Measurements from ENCODE around the gene HEATR1.

Gene HEATR1

GRCh38 chr1:236522937-236523703 is 81.2 kb downstream of the HEATR1 start:
- Histone ChIP-seq H3K4me1 (ENCODE audit: control insufficient read depth, insufficient read depth, low read length, poor library complexity, severe bottlenecking) (peaks cover 4% of the 10 kb centered on the region), H3K36me3 (ENCODE audit: control insufficient read depth, insufficient read depth, low read length) (peaks cover 11% of the 10 kb centered on the region), H3K27ac (ENCODE audit: low read depth, low read length, severe bottlenecking) (no peak overlapping the region), H3K4me3 (ENCODE audit: extremely low read depth, insufficient read depth, low read length, poor library complexity, severe bottlenecking) (peak overlapping the region; percentile 73), H3K9me3 (ENCODE audit: control insufficient read depth, low read length) (no peaks in the 10 kb centered on the region)
- 89 to 93% methylated on average over 19 to 25 of the region's 26 CpGs for WGBS, 2 experiments (ENCODE audit: insufficient coverage in 2 of 2)

GRCh38 chr1:236520445-236521005 is 83.8 kb downstream of the HEATR1 start:
- no peaks in the 10 kb centered on the region for H3K36me3 ChIP-seq (ENCODE audit: control insufficient read depth, insufficient read depth, low read length)
- no peak overlapping the region for H3K27ac ChIP-seq (ENCODE audit: low read depth, low read length, severe bottlenecking)
- no peaks in the 10 kb centered on the region for H3K4me1 ChIP-seq (ENCODE audit: control insufficient read depth, insufficient read depth, low read length, poor library complexity, severe bottlenecking)
- H3K4me3 ChIP-seq (ENCODE audit: extremely low read depth, insufficient read depth, low read length, poor library complexity, severe bottlenecking): no peak overlapping the region
- H3K9me3 ChIP-seq (ENCODE audit: control insufficient read depth, low read length): no peaks in the 10 kb centered on the region
- 92 to 93% methylated on average over 4 of the region's 4 CpGs for WGBS, 2 experiments (ENCODE audit: insufficient coverage in 2 of 2)

GRCh38 chr1:236518322-236518721 is 86.0 kb downstream of the HEATR1 start:
- no peak overlapping the region for H3K27ac ChIP-seq (ENCODE audit: low read depth, low read length, severe bottlenecking)
- 93 to 100% methylated on average over 2 to 4 of the region's 5 CpGs for WGBS, 2 experiments (ENCODE audit: insufficient coverage in 2 of 2)
- no peaks in the 10 kb centered on the region for H3K9me3 ChIP-seq (ENCODE audit: control insufficient read depth, low read length)
- no peaks in the 10 kb centered on the region for H3K4me1 ChIP-seq (ENCODE audit: control insufficient read depth, insufficient read depth, low read length, poor library complexity, severe bottlenecking)
- H3K4me3 ChIP-seq (ENCODE audit: extremely low read depth, insufficient read depth, low read length, poor library complexity, severe bottlenecking): no peak overlapping the region
- no peaks in the 10 kb centered on the region for H3K36me3 ChIP-seq (ENCODE audit: control insufficient read depth, insufficient read depth, low read length)

GRCh38 chr1:236516929-236517704 is 87.2 kb downstream of the HEATR1 start:
- WGBS, 2 experiments (ENCODE audit: insufficient coverage in 2 of 2): 50 to 80% methylated on average over 1 of the region's 8 CpGs
- H3K4me3 ChIP-seq (ENCODE audit: extremely low read depth, insufficient read depth, low read length, poor library complexity, severe bottlenecking): no peak overlapping the region

GRCh38 chr1:236515443-236515958 is 88.8 kb downstream of the HEATR1 start:
- no peaks in the 10 kb centered on the region for H3K36me3 ChIP-seq (ENCODE audit: control insufficient read depth, insufficient read depth, low read length)
- H3K27ac ChIP-seq (ENCODE audit: low read depth, low read length, severe bottlenecking): no peak overlapping the region
- no peak overlapping the region for H3K4me3 ChIP-seq (ENCODE audit: extremely low read depth, insufficient read depth, low read length, poor library complexity, severe bottlenecking)
- WGBS, 2 experiments (ENCODE audit: insufficient coverage in 2 of 2): 94 to 100% methylated on average over 2 of the region's 4 CpGs
- H3K4me1 ChIP-seq (ENCODE audit: control insufficient read depth, insufficient read depth, low read length, poor library complexity, severe bottlenecking): no peaks in the 10 kb centered on the region
- no peaks in the 10 kb centered on the region for H3K9me3 ChIP-seq (ENCODE audit: control insufficient read depth, low read length)

More at GRCh38 chr1:236516929-236517704, 87.2 kb downstream of the HEATR1 start:
- Histone ChIP-seq H3K27ac (ENCODE audit: low read depth, low read length, severe bottlenecking) (no peak overlapping the region), H3K36me3 (ENCODE audit: control insufficient read depth, insufficient read depth, low read length) (no peaks in the 10 kb centered on the region), H3K9me3 (ENCODE audit: control insufficient read depth, low read length) (no peaks in the 10 kb centered on the region), H3K4me1 (ENCODE audit: control insufficient read depth, insufficient read depth, low read length, poor library complexity, severe bottlenecking) (no peaks in the 10 kb centered on the region)

GRCh38 chr1:236514703-236515442 is 89.4 kb downstream of the HEATR1 start:
- H3K27ac ChIP-seq (ENCODE audit: low read depth, low read length, severe bottlenecking): no peak overlapping the region
- H3K4me3 ChIP-seq (ENCODE audit: extremely low read depth, insufficient read depth, low read length, poor library complexity, severe bottlenecking): no peak overlapping the region
- H3K9me3 ChIP-seq (ENCODE audit: control insufficient read depth, low read length): no peaks in the 10 kb centered on the region
- no peaks in the 10 kb centered on the region for H3K4me1 ChIP-seq (ENCODE audit: control insufficient read depth, insufficient read depth, low read length, poor library complexity, severe bottlenecking)
- H3K36me3 ChIP-seq (ENCODE audit: control insufficient read depth, insufficient read depth, low read length): no peaks in the 10 kb centered on the region
- WGBS, 2 experiments (ENCODE audit: insufficient coverage in 2 of 2): no CpG with 5 or more reads among the region's 4 CpGs

GRCh38 chr1:236511735-236512418 is 92.4 kb downstream of the HEATR1 start:
- WGBS, 2 experiments (ENCODE audit: insufficient coverage in 2 of 2): 82 to 89% methylated on average over 7 to 8 of the region's 11 CpGs
- no peak overlapping the region for H3K4me3 ChIP-seq (ENCODE audit: extremely low read depth, insufficient read depth, low read length, poor library complexity, severe bottlenecking)
- no peaks in the 10 kb centered on the region for H3K4me1 ChIP-seq (ENCODE audit: control insufficient read depth, insufficient read depth, low read length, poor library complexity, severe bottlenecking)
- H3K27ac ChIP-seq (ENCODE audit: low read depth, low read length, severe bottlenecking): no peak overlapping the region
- H3K36me3 ChIP-seq (ENCODE audit: control insufficient read depth, insufficient read depth, low read length): no peaks in the 10 kb centered on the region
- no peaks in the 10 kb centered on the region for H3K9me3 ChIP-seq (ENCODE audit: control insufficient read depth, low read length)

- Histone ChIP-seq H3K4me3 (ENCODE audit: extremely low read depth, insufficient read depth, low read length, poor library complexity, severe bottlenecking) (no peak overlapping the region), H3K4me1 (ENCODE audit: control insufficient read depth, insufficient read depth, low read length, poor library complexity, severe bottlenecking) (no peaks in the 10 kb centered on the region), H3K36me3 (ENCODE audit: control insufficient read depth, insufficient read depth, low read length) (no peaks in the 10 kb centered on the region), H3K9me3 (ENCODE audit: control insufficient read depth, low read length) (no peaks in the 10 kb centered on the region), H3K27ac (ENCODE audit: low read depth, low read length, severe bottlenecking) (no peak overlapping the region)
- WGBS, 2 experiments (ENCODE audit: insufficient coverage in 2 of 2): 86 to 90% methylated on average over 6 of the region's 8 CpGs
These were observed 94.5 kb downstream of the HEATR1 start for GRCh38 chr1:236509647-236510401.

- Histone ChIP-seq H3K4me3 (ENCODE audit: extremely low read depth, insufficient read depth, low read length, poor library complexity, severe bottlenecking) (no peak overlapping the region), H3K27ac (ENCODE audit: low read depth, low read length, severe bottlenecking) (no peak overlapping the region), H3K36me3 (ENCODE audit: control insufficient read depth, insufficient read depth, low read length) (no peaks in the 10 kb centered on the region), H3K9me3 (ENCODE audit: control insufficient read depth, low read length) (no peaks in the 10 kb centered on the region), H3K4me1 (ENCODE audit: control insufficient read depth, insufficient read depth, low read length, poor library complexity, severe bottlenecking) (peaks cover 2% of the 10 kb centered on the region)
- 100% methylated on average over 1 of the region's 1 CpG; no CpG with 5 or more reads in 1 of the 2 experiments for WGBS, 2 experiments (ENCODE audit: insufficient coverage in 2 of 2)
These were observed 95.1 kb downstream of the HEATR1 start for GRCh38 chr1:236509203-236509602.
